A549 (cell line): ENCODE data around the gene GNAT3. TPM values are rescaled to one million over a fixed set of nuclear protein-coding genes. Genes with fewer than 3 reads are reported as not detected.

ENCODE experiments used
- ATAC-seq, 2 experiments: fragments of 200-7000 bp in 1 of 2; fragments of >200 bp in 1 of 2; cut with Nextera tagmentation in 1 of 2; cut with Tn5 transposase in 1 of 2; 3 replicates each; pipeline versions ENCODE4 v1.8.0 to v1.9.1; 2018 to 2020; ENCODE audit warnings: mild to moderate bottlenecking in 1 of 2, moderate library complexity in 1 of 2
- CTCF ChIA-PET: fragments of 300-600 bp; sonication (Branson Sonifier 250); formaldehyde crosslinking; extraction: SDS; loops from one replicate; lab custom pipeline; 2021; ENCODE audit warnings: antibody characterized with exemption, inconsistent platforms; lab: Yijun Ruan, JAX
- POLR2A ChIA-PET: fragments of 350-600 bp; formaldehyde crosslinking; extraction: SDS; loops from one replicate; lab custom pipeline; 2021; ENCODE audit warnings: antibody characterized with exemption, inconsistent platforms; lab: Yijun Ruan, JAX
- DNase-seq, 2 experiments: peaks; one replicate each; pipeline versions ENCODE4 v3.0.0 to v3.0.0-alpha.2; 2011 to 2016; ENCODE audit warnings: low read depth in 1 of 2, low spot score in 1 of 2
- FAIRE-seq: peaks from 2 replicates; lab custom pipeline; 2011; peaks lifted over from hg19 to GRCh38; lab: Jason Lieb, UNC
- H3K27ac ChIP-seq, 2 experiments: fragments of >200 bp; sonication (Bioruptor Twin); formaldehyde crosslinking; 3 replicates each; pipeline ENCODE4 v1.5.1; 2016 to 2017
- H3K4me1 ChIP-seq: fragments of >200 bp; sonication (Bioruptor Twin); formaldehyde crosslinking; 3 replicates; pipeline ENCODE4 v1.6.1; 2016
- H3K4me2 ChIP-seq: fragments of >200 bp; sonication (Bioruptor Twin); formaldehyde crosslinking; 3 replicates; pipeline ENCODE4 v1.6.1; 2016
- H3K4me3 ChIP-seq: fragments of >200 bp; sonication (Bioruptor Twin); formaldehyde crosslinking; 3 replicates; pipeline ENCODE4 v1.5.1; 2016
- H3K9me3 ChIP-seq: fragments of >200 bp; sonication (Bioruptor Twin); formaldehyde crosslinking; 3 replicates; pipeline ENCODE4 v1.6.1; 2016
- CEBPB ChIP-seq, 2 experiments: fragments of >200 bp in 1 of 2; sonication (Bioruptor Twin) in 1 of 2; formaldehyde crosslinking in 1 of 2; IDR thresholded peaks; 2 replicates each; pipeline ENCODE4 v1.6.1; 2012 to 2016
- EP300 ChIP-seq, 2 experiments: fragments of >200 bp; sonication (Bioruptor Twin); formaldehyde crosslinking; IDR thresholded peaks; 2 replicates in 1 of 2; 3 replicates in 1 of 2; pipeline ENCODE4 v1.6.1; 2016 to 2017
- ESRRA ChIP-seq: fragments of 150-350 bp; IDR thresholded peaks from 2 replicates; pipeline ENCODE4 v1.6.1; 2014; ENCODE audit warnings: mild to moderate bottlenecking, low read length, borderline replicate concordance
- FOSL2 ChIP-seq, 2 experiments: fragments of 450-650 bp in 1 of 2; fragments of >200 bp in 1 of 2; sonication (Bioruptor Twin) in 1 of 2; formaldehyde crosslinking; IDR thresholded peaks; 2 replicates each; pipeline versions ENCODE4 v1.5.0 to v1.6.1; 2016 to 2020; ENCODE audit warnings: mild to moderate bottlenecking in 1 of 2, moderate library complexity in 1 of 2
- GATA3 ChIP-seq: IDR thresholded peaks from 2 replicates; pipeline ENCODE4 v1.6.1; 2012; ENCODE audit warnings: borderline replicate concordance
- JUN ChIP-seq, 2 experiments: fragments of >200 bp; sonication (Bioruptor Twin); formaldehyde crosslinking; IDR thresholded peaks; 2 replicates in 1 of 2; 3 replicates in 1 of 2; pipeline ENCODE4 v1.6.1; 2016 to 2017
- JUNB ChIP-seq: fragments of >200 bp; sonication (Bioruptor Twin); formaldehyde crosslinking; IDR thresholded peaks from 2 replicates; pipeline ENCODE4 v1.6.1; 2016
- MAFK ChIP-seq: fragments of 450-650 bp; IDR thresholded peaks from 2 replicates; pipeline ENCODE4 v1.6.1; 2014; ENCODE audit not compliant: partially characterized antibody
- MAZ ChIP-seq: fragments of 150-350 bp; IDR thresholded peaks from 2 replicates; pipeline ENCODE4 v1.6.1; 2014; ENCODE audit warnings: antibody characterized with exemption, low read depth, low read length, borderline replicate concordance
- NPAS2 ChIP-seq: fragments of 250-450 bp; sonication (Bioruptor Pico); IDR thresholded peaks from 2 replicates; pipeline ENCODE4 v1.8.0; 2022; ENCODE audit warnings: mild to moderate bottlenecking, moderate library complexity, borderline replicate concordance
- POLR2A ChIP-seq: IDR thresholded peaks from 2 replicates; pipeline ENCODE4 v1.6.1; 2012; ENCODE audit warnings: mild to moderate bottlenecking, low read length
- RAD21 ChIP-seq, 2 experiments: fragments of >200 bp in 1 of 2; sonication (Bioruptor Twin) in 1 of 2; formaldehyde crosslinking in 1 of 2; IDR thresholded peaks in 1 of 2; conservative IDR thresholded peaks in 1 of 2; 2 replicates in 1 of 2; 3 replicates in 1 of 2; pipeline ENCODE4 v1.6.1; 2012 to 2018; ENCODE audit warnings: inconsistent platforms in 1 of 2
- SMC3 ChIP-seq: fragments of >200 bp; sonication (Bioruptor Twin); formaldehyde crosslinking; IDR thresholded peaks from 3 replicates; pipeline ENCODE4 v1.6.1; 2018; ENCODE audit warnings: inconsistent platforms
- TFCP2L1 ChIP-seq: fragments of 250-450 bp; sonication (Bioruptor Pico); IDR thresholded peaks from 2 replicates; pipeline ENCODE4 v1.5.0; 2021; ENCODE audit warnings: mild to moderate bottlenecking
- ZNF302 ChIP-seq: fragments of 250-450 bp; sonication (Bioruptor Pico); IDR thresholded peaks from 2 replicates; pipeline ENCODE4 v1.9.0; 2021; ENCODE audit warnings: inconsistent platforms, mild to moderate bottlenecking, moderate library complexity
- WGBS: methylation state at CpG from one replicate; pipeline ENCODE4 v1.1.6; 2017; ENCODE audit errors: missing lambda C conversion rate; 5-methylcytosine and 5-hydroxymethylcytosine counted together
- polyA plus RNA-seq, 4 experiments: library from polyadenylated mRNA; depleted of rRNA in 3 of 4; stranded (reverse); fragments of >200 nt; fragmentation: RNase III in 1 of 4; extraction: RNeasy Plus Mini Kit Qiagen cat#74134 plus additional on column Dnase treatment in 1 of 4; gene quantifications; 2 replicates in 3 of 4; 3 replicates in 1 of 4; pipeline ENCODE4 v1.2.3, GENCODE V29; 2011 to 2017
- TF ChIP-seq, protein P1 (sequence below): fragments of >200 bp; sonication (Bioruptor Twin); formaldehyde crosslinking; IDR thresholded peaks from 3 replicates; pipeline ENCODE4 v1.6.1; 2016
- TF ChIP-seq, protein P2 (sequence below): fragments of 200-600 bp; sonication (generic); IDR thresholded peaks from 2 replicates; pipeline ENCODE4 v1.6.1; 2016; ENCODE audit warnings: antibody characterized with exemption, mild to moderate bottlenecking, moderate library complexity
- TF ChIP-seq, protein P3 (sequence below): IDR thresholded peaks from 2 replicates; pipeline ENCODE4 v1.6.1; 2012
- TF ChIP-seq, protein P4 (sequence below): IDR thresholded peaks from 2 replicates; pipeline ENCODE4 v1.6.1; 2012; ENCODE audit warnings: low read depth, borderline replicate concordance

The GNAT3 gene
- polyA plus RNA-seq, 2 of the 4 experiments (the other 2 are of a cell fraction) = not detected

GRCh38 chr7:80499350-80499953 lies 12.4 kb downstream of the GNAT3 start:
- TF ChIP-seq GATA3 (peak; percentile 53), EP300 (IDR thresholded peaks at IDR 0.05) (peak; percentile 69 to 84; a peak in 4 of 5 replicates), TFCP2L1 (CRISPR knock-in tag) (no peak), NPAS2 (CRISPR knock-in tag) (no peak), SMC3 (no peak), JUN (IDR thresholded peaks at IDR 0.05) (peak; percentile 1 to 53; a peak in 2 of 5 replicates), ZNF302 (no peak), JUNB (peak; percentile 92), FOSL2 (IDR thresholded peaks at IDR 0.05) (peak; percentile 84), FOSL2 (CRISPR knock-in tag; IDR thresholded peaks at IDR 0.05) (peak; percentile 90), ESRRA (no peak), MAZ (no peak), POLR2A (no peak), MAFK (peak; percentile 97), CEBPB (IDR thresholded peaks at IDR 0.05) (peak in 1 of 2 experiments; percentile 22; a peak in 1 of 4 replicates)
- TF ChIP-seq, protein P1, sequence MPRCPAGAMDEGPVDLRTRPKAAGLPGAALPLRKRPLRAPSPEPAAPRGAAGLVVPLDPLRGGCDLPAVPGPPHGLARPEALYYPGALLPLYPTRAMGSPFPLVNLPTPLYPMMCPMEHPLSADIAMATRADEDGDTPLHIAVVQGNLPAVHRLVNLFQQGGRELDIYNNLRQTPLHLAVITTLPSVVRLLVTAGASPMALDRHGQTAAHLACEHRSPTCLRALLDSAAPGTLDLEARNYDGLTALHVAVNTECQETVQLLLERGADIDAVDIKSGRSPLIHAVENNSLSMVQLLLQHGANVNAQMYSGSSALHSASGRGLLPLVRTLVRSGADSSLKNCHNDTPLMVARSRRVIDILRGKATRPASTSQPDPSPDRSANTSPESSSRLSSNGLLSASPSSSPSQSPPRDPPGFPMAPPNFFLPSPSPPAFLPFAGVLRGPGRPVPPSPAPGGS = 0 out of 3 replicates have a peak, but pooled peaks have one; percentile 6
- TF ChIP-seq, protein P2, sequence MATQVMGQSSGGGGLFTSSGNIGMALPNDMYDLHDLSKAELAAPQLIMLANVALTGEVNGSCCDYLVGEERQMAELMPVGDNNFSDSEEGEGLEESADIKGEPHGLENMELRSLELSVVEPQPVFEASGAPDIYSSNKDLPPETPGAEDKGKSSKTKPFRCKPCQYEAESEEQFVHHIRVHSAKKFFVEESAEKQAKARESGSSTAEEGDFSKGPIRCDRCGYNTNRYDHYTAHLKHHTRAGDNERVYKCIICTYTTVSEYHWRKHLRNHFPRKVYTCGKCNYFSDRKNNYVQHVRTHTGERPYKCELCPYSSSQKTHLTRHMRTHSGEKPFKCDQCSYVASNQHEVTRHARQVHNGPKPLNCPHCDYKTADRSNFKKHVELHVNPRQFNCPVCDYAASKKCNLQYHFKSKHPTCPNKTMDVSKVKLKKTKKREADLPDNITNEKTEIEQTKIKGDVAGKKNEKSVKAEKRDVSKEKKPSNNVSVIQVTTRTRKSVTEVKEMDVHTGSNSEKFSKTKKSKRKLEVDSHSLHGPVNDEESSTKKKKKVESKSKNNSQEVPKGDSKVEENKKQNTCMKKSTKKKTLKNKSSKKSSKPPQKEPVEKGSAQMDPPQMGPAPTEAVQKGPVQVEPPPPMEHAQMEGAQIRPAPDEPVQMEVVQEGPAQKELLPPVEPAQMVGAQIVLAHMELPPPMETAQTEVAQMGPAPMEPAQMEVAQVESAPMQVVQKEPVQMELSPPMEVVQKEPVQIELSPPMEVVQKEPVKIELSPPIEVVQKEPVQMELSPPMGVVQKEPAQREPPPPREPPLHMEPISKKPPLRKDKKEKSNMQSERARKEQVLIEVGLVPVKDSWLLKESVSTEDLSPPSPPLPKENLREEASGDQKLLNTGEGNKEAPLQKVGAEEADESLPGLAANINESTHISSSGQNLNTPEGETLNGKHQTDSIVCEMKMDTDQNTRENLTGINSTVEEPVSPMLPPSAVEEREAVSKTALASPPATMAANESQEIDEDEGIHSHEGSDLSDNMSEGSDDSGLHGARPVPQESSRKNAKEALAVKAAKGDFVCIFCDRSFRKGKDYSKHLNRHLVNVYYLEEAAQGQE = no peak
- TF ChIP-seq, protein P3, sequence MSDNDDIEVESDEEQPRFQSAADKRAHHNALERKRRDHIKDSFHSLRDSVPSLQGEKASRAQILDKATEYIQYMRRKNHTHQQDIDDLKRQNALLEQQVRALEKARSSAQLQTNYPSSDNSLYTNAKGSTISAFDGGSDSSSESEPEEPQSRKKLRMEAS = peak; percentile 66
- TF ChIP-seq, all 56 proteins: peak for 9
- H3K4me3 ChIP-seq = no peak overlapping the region
- H3K27ac ChIP-seq = peak overlapping the region; percentile 50 to 80
- no peak for FAIRE-seq
- H3K9me3 ChIP-seq = no peaks in the 10 kb centered on the region
- WGBS = 11% methylated on average over 1 of the region's 1 CpG
- DNase-seq = peak in 1 of 2 experiments; percentile 81
- peak; percentile 99 for ATAC-seq
- peak overlapping the region; percentile 68 for H3K4me2 ChIP-seq
- peaks cover 27% of the 10 kb centered on the region for H3K4me1 ChIP-seq
- POLR2A ChIA-PET = interaction anchor here (1.0 kb wide), 1 partner anchor 43 kb away, joined by 3 read pairs; no protein-coding TSS in a partner anchor
- CTCF ChIA-PET = interaction anchor here (0.6 to 1.0 kb wide), 3 partner anchors 17 to 71 kb away, joined by 3 to 4 read pairs (median 4); no protein-coding TSS in a partner anchor

- Histone ChIP-seq H3K4me2 (peak overlapping the region; percentile 68), H3K4me1 (peaks cover 27% of the 10 kb centered on the region), H3K4me3 (no peak overlapping the region), H3K9me3 (no peaks in the 10 kb centered on the region), H3K27ac (peak overlapping the region; percentile 50 to 80; a peak in 5 of 6 replicates)
- ChIA-PET CTCF (no interaction called here), POLR2A (interaction anchor here (1.0 kb wide), 1 partner anchor 43 kb away, joined by 3 read pairs; no protein-coding TSS in a partner anchor)
- DNase-seq (no peak), FAIRE-seq (peak; percentile 91), ATAC-seq (peak; percentile 72 to 80)
- 42% methylated on average over 4 of the region's 4 CpGs for WGBS
- TF ChIP-seq, protein P1 = 0 out of 3 replicates have a peak, but pooled peaks have one; percentile 53
- TF ChIP-seq, protein P4, sequence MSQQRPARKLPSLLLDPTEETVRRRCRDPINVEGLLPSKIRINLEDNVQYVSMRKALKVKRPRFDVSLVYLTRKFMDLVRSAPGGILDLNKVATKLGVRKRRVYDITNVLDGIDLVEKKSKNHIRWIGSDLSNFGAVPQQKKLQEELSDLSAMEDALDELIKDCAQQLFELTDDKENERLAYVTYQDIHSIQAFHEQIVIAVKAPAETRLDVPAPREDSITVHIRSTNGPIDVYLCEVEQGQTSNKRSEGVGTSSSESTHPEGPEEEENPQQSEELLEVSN = no peak
- TF ChIP-seq JUN (IDR thresholded peaks at IDR 0.05) (peak in 1 of 2 experiments; percentile 34; a peak in 1 of 5 replicates), CEBPB (IDR thresholded peaks at IDR 0.05) (peak in 1 of 2 experiments; percentile 48; a peak in 1 of 4 replicates), RAD21 (conservative IDR thresholded peaks at IDR 0.05 in 1 of 2, IDR thresholded peaks at IDR 0.05 in 1 of 2) (no peak; a peak in 1 of 5 replicates)
Observed at GRCh38 chr7:80498481-80499349, 13.1 kb downstream of the GNAT3 start.
